GM19324 (cell line): ENCODE results near the gene KCNH6.

Source experiments
- ATAC-seq: cut with Tn5 transposase; IDR thresholded peaks from one replicate; pipeline ENCODE4 v1.9.1; 2021; ENCODE audit warnings: mild to moderate bottlenecking, moderate library complexity; ENCODE audit not compliant: unreplicated experiment, low FRiP score

KCNH6 gene

GRCh38 chr17:63529711-63530556 lies 6.8 kb downstream of the KCNH6 start:
- ATAC-seq, result no peak

GRCh38 chr17:63530557-63531021 lies 7.4 kb downstream of the KCNH6 start:
- ATAC-seq, result no peak

GRCh38 chr17:63531022-63531965 lies 8.1 kb downstream of the KCNH6 start:
- ATAC-seq, result no peak

GRCh38 chr17:63533433-63534077 lies 10.4 kb downstream of the KCNH6 start:
- ATAC-seq, result no peak

GRCh38 chr17:63534078-63534570 lies 11.0 kb downstream of the KCNH6 start:
- no peak for ATAC-seq

- ATAC-seq, result no peak
Measured at GRCh38 chr17:63534816-63535455, 11.8 kb downstream of the KCNH6 start.

- no peak for ATAC-seq
Measured at GRCh38 chr17:63535640-63536039, 12.5 kb downstream of the KCNH6 start.

- ATAC-seq, result no peak
Measured at GRCh38 chr17:63537001-63537400, 13.8 kb downstream of the KCNH6 start.

GRCh38 chr17:63537991-63538692 lies 15.0 kb downstream of the KCNH6 start:
- ATAC-seq, result no peak

- ATAC-seq, result no peak
Measured at GRCh38 chr17:63538693-63539595, 15.8 kb downstream of the KCNH6 start.

GRCh38 chr17:63540590-63540989 lies 17.4 kb downstream of the KCNH6 start:
- ATAC-seq, result no peak

- no peak for ATAC-seq
Measured at GRCh38 chr17:63542218-63542545, 19.0 kb downstream of the KCNH6 start.

- ATAC-seq, result no peak
Measured at GRCh38 chr17:63542942-63543821, 20.0 kb downstream of the KCNH6 start.

GRCh38 chr17:63543822-63544420 lies 20.8 kb downstream of the KCNH6 start:
- ATAC-seq, result no peak

GRCh38 chr17:63544467-63545301 lies 21.5 kb downstream of the KCNH6 start:
- ATAC-seq, result no peak

GRCh38 chr17:63546308-63547082 lies 23.3 kb downstream of the KCNH6 start:
- ATAC-seq, result no peak
